Stimulated activated naive CD4-positive, alpha-beta T cell treated with Interleukin-2 at 50 U/mL for 16 hours (primary cell): ENCODE measurements around the gene PFDN4.

Source experiments
- DNase-seq: peaks from one replicate; lab custom pipeline; 2025; lab: John Stamatoyannopoulos, UW

The PFDN4 gene, protein sequence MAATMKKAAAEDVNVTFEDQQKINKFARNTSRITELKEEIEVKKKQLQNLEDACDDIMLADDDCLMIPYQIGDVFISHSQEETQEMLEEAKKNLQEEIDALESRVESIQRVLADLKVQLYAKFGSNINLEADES

DNA sequence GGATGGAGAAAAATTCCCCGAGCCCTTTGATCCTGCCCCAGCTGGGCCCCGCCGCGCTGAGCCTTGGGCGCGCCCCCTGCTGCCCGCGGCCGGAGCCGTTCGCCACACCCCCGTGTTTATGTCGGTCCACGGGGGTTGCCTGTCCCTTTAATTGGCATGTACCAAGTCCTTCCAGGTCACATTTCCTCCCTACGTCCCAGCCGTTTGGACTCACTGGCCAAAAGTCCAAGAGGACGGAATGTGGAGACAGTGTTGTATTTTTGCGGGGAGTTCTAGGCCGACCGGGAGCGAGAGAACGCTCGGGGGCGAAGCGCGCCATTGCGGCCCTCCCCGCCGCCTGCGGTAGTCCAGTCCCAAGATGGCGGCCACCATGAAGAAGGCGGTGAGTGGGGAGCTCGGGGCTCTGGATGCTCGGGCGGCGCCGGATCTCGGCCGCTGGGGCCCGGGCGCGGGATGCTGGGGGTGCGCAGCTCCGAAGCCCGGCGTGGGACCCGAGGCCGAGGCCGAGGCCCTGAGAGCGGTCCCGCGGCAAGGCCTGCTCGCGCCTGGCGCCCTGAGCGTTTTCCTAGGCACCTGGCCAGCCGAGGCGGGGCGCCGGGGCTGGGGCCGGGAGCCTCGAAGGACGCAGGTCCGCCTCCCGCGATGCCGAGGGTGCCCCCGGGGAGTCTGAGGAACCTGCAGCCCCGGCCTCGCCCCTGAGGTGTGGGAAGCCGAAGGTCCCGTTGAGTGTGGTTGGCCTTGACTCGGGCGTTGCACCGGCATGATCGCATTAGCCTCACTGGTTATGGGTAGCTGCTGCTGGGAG lies at the start of gene PFDN4:
PFDN4 (plus strand) TSS at position 345 of the 805 bp plus-strand sequence; CDS start at position 359, 14 bp downstream.
- DNase-seq = peak; percentile 71

DNA sequence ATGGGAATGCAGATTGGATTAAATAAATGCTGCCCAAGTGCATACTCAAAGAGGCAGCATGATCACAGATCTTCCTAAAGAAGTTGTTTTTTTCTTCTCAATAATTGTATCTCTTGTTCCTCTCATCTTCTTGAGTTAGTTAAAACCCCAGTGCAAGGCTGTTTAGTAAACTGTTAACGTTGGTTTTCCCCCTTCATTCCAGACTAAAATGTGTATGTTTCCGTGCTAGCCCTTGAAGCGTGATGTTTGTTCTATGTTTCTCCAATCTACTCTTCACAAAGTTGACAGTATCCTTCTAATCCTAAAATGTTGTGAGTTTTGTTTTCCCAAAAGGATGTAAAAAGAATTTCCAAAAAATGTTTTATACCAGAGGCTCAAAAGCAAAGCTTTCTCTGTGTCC lies 49.7 kb upstream of the PFDN4 start:
- no peak for DNase-seq

DNA sequence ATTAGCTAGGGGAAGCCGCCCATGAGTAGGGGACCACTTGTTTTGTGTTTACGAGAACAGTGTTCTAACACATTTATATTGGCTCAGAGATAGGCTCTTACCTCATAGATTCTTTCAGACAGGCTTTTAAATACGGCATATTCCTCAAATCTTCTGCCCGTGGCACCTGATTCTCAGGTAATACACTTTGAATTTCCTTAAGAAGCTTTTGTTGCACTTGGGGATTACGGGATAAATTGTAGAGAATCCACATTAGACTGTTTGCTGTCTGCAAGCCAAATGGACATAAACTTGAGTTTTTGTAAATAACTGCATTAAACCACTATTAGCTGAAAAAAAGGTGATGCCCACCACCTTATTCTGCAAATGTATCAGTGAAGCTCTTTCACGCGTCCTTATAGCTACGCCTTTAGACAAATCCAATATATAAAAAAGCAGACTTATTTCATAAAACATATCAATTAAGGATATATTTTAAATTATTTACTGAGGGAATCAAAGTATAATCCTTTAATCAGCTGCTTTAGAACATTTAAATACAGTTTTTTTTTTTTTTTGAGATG lies 49.0 kb upstream of the PFDN4 start:
- no peak for DNase-seq

DNA sequence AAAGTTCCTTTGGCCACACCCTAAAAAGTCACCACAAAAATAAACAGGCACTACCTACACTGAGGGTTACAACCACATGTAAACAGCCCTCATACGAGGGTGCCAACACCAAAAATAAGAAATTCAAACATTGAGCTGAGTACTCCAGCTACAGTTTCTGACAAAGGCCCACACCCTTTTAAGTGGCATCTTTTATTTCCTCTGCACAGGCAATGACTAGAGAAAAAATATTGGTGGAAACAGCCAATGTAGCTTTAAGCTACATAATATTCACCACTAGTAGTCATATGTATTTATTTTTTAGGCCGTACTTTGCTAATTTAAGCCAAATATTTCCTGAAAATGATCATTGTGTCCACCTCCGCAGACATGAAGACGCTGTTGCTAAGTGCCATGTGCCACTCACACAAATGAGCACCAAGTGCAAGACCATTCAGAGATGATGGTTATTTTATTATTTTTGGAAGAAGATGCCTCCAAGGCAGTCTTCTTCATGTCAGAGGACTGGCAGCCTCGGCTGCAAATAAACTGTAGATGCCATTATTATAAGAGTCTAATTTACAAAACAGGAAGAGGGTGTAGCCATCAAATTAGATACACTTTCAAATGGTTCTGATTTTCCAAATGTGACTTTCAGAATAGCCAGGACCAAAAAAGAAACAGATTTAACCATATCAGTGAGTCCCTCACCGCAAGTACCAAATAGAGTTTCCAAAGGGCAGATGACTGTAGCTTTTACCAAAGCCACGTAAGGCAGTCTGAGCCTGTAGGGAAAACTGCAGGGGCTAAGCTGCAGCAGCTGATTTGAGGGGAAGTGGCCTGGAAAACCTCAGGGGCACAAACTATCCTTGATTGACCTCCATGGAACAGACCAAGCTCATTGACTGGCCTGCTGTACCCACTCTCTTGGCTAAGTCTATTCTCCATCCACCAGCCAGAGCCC lies 47.6 kb upstream of the PFDN4 start:
- no peak for DNase-seq

DNA sequence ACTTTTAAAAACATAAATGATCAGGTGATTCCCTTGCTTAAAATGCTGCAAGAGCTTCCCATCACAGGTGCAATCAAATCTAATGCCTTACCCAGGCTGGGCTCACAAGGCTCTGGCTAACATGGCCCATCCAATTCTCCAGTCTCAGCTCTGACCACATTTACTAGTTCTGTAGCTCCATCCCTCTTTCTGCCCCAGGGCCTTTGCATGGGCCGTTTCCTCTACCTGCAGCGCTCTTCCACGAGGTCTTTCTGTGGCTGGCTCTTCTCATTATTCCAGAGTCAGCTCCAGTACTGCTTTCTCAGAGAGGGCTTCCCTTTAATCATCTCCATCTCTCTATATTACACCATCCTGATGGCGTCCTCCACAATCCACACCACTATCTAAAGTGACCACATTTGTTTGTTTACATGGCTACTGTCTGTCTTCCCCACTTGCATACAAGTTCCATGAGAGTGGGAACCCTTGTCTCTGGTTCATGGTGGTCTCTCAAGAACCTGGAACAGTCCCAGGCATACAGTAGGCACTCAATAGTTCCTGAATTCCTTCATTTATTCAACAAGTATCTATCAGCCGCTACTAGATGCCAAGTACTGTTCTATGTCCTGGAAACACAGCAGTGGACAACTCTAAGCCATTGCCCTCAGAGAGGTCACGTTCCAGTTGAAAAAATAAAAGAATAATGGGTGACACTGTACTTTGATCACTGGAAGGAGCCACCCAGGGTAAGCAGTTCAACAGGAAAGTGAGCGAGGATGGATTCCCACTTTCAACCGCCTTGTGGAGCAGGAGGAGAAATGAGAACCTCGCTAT lies 46.7 kb upstream of the PFDN4 start:
- DNase-seq = no peak

DNA sequence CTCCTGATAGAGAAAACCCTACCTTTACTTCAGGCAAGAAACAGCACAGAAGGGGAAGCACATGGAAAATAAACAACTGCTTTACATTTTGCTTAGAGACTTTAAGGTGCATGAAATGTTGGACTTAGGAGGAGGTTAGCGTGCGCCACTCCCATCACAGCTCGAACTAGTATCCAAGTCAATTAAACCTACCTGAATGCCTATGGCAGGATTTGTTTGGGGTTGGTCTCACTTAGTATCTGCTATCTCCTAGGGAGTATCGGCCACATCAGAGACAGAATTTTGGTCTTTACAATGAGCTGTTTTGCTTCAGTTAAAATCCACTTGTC lies 46.1 kb upstream of the PFDN4 start:
- DNase-seq = no peak

DNA sequence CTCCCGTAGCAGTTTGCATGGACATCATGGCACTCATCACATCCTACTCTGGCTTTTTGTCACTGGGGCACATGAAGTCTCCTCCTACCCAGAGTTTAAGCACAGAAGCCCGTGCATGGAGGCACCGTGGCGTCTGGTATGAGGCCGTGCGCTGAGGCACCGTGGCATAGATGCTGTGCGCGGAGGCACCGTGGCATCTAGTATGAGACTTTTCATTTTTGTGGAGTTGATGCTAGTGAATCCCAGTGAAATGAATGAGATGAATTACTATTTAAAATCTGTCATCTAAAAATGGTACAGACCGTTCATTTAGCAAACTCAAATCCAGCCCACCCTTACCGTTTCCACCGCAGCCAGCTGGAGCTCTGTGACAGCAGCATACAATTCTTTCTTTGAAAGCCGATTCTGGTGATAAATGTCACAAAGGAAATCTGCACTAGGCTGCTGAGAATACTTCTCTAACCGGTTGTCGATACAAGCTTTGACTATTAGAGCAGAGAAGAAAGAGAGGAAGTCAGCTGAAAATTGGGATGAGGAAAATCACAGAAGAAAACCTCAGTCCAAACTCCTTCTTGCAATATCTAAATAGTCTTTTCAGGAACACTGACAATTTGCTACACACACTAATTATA lies 45.4 kb upstream of the PFDN4 start:
- no peak for DNase-seq

DNA sequence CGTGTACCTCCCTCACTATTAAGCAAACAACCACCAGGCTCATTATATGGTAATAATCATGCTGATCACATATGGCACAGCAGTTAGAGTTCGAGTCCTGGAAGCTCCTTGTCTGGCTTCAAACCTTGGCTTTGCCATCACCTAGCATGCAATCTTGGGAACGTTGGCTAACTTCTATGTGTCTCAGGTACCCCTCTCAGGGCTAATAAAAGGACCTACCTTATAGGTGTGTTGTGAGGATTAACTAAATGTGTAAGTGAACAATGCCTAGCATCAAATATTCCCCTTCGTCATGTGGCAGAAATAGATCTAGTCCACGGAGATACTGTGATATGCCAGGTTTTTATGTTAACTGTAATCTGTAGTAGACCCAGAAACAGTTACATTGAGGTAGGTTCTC lies 44.5 kb upstream of the PFDN4 start:
- DNase-seq = no peak

DNA sequence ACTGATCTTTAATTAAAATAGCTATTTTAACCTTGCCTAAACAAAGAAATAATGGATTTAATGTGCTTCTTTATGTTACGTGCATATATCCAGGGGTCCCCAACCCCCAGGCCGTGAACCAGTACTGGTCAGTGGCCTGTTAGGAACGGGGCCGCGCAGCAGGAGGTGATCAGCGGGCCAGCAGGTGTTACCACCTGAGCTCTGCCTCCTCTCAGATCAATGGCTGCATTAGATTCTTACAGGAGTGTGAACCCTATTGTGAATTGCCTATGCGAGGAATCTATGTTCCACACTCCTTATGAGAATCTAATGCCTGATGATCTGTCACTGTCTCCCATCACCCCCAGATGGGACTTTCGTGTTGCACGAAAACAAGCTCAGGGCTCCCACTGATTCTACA lies 42.9 kb upstream of the PFDN4 start:
- no peak for DNase-seq

DNA sequence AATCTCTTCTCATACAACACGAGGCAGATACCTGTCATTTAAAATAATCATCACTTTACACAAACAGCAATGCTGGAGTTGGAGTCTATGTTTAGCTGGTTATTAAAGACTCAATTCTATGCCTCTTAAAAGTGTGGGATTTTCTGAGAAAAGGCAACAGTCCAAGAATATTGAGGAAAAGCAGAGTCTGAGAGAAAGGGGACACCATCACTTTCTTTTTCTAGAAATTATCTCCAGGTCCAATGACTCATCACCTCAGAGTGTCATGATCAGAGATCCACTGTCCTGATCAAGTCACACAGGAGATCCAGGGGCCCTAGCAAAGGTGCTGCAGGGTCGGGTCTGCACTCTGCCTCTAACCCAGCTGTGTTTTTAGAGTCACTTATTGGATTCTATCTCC lies 42.1 kb upstream of the PFDN4 start:
- DNase-seq = no peak

DNA sequence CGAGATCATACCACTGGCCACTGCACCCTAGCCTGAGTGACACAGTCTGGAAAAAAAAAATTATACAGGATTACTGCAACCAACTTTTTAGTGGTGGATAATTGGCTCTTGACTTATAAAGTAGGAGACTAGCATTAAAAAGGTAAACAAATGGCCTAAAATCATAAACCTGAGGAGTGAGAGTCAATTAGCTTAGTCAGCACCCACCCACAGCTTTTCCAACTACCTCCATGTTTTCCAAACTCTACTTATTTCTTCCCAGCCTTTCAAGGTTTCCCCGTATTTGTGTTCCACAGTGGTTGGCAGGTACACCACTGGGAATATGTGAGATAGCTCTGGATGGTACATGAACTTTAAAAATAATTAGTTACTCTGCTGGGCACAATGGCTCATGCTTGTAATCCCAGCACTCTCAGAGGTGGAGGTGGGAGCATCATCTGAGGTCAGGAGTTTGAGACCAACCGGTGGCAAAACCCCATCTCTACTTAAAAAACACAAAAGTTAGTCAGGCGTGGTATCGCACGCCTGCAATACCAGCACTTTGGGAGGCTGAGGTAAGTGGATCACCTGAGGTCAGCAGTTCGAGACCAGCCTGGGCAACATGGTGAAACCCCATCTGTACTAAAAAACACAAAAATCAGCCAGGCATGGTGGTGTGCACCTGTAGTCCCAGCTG lies 40.8 kb upstream of the PFDN4 start:
- no peak for DNase-seq

DNA sequence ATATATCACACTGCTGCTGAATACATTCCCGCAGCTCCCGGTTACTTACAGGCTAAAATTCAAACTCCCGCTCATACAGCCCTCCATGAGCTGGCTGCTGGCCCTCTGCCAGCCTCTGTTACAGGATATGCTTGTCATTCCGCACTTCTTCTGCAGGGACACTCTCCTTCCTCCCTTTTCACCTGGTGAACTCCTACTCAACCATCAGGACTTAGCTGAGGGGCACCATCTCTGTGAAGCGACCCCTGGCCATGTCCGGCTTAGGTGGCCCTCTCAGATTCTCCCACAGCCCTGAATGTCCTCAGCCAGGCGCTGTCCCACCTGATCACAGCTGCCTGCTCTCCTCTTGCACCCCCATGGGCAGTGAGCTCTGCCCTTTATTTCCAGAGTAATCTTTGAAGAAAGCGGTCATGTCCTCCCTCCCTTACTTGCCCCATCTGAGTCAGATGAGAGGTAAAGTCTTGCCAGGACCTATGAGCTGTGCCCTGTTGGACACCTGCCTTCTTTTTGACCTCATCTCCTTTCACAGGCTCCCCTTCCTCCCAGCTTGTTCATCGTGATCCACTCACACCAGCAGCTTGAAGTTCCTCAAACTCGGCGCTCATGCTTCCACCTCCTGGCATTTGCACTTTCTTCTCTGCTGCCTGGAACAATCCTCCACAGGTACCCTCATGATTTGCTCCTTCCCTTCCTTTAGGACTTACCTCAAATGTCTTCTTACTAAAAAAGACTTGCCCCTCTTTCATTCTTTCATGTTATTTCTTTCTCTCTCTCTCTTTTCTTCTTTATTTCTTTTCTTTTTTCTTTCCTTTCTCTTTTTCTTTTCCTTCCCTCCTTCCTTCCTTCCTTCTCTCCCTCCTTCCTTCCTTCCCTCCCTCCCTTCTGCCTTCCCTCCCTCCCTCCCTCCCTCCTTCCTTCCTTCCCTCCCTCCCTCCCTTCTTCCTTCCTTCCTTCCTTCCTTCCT lies 39.7 kb upstream of the PFDN4 start:
- no peak for DNase-seq

DNA sequence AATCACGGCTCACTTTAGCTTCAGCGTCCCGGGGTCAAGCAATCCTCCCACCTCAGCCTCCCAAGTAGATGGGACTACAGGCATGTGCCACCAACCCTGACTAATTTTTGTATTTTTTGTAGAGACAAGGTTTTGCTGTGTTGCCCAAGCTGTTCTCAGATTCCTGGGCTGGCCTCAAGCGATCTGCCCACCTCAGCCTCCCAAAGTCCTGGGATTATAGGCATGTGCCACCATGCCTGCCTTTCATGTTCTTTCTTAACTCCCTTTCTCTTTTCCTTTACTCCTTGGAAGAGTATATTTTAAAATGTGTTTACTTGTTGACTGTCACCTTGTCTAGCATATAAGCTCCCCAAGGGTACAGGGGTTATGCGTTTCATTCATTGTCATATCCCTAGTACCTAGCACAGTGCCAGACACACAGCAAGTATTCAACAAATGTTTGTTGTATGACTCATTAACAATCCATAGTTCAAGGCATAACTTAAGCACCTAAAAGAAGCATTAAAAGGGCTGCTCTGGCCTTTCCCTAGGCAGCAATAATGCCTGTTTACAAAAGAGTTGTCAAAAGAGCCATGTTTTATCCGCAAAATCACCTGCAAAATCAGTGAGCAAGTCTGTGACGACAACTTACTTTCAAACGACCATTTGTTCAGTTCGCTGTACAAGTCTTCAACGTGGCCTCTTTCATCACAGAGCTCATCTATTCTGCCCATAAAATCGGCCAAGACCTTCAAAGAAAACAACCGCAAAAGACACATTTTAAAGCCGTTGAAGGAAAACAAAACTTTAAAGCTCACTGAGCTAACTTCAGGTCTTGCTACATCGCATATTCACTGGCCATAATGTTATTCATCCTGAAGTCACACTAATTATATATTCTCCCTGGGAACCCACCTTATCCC lies 38.7 kb upstream of the PFDN4 start:
- DNase-seq = no peak

DNA sequence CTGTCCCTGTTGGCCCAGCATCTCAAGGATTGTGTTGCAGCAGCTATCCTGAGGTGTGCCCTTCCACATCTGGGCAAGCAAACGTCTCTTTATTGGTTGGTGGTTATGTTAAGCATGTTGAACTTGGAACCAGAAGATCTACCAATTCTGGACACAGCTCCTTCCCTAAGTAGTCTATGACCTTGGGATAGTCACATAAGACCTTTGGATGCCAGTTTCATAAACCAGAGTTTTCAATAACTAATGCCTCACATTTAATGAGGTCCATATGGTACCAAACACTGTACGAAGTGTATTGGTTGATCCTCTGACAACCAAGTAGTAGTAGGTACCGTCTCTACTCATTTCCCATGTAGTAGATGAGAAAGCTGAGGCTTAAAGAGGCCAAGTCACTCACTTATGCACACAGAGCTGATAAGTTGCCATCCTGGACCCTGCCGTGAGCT lies 37.8 kb upstream of the PFDN4 start:
- DNase-seq = no peak

DNA sequence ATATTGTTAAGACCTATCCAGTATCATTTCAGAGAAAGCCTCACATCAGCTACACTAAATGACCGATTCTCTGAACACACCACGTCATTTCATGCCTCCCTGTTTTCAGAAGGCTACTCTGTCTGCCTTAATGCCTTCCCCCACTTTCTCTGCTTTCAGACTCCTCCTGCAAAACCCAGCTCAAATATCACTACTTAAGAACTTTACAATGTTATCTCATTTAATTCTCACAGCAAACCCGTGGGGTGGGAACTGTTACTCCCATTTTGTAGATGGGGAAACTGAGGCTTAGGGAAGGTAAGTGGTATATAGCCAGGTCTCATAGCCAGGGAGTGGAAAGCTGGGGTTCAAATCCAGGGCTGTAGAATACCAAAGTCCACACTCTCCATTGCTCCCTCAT lies 36.9 kb upstream of the PFDN4 start:
- DNase-seq = no peak

DNA sequence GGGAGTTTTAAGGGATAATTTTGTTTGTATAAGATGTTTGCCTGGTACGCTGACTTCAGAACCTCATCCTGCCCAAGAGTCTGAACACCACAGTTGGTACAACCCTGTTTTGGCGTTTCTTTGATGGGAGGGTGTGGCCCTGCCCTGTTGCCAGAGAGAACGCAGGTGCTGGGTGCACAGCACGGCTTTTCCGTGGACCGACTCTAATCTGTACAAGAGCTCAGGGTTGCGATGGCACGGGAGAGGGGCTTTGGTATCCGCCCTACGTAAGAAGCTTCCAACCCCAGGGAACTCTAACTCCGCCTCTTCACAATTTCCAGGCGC lies 35.4 kb upstream of the PFDN4 start:
- DNase-seq = no peak

DNA sequence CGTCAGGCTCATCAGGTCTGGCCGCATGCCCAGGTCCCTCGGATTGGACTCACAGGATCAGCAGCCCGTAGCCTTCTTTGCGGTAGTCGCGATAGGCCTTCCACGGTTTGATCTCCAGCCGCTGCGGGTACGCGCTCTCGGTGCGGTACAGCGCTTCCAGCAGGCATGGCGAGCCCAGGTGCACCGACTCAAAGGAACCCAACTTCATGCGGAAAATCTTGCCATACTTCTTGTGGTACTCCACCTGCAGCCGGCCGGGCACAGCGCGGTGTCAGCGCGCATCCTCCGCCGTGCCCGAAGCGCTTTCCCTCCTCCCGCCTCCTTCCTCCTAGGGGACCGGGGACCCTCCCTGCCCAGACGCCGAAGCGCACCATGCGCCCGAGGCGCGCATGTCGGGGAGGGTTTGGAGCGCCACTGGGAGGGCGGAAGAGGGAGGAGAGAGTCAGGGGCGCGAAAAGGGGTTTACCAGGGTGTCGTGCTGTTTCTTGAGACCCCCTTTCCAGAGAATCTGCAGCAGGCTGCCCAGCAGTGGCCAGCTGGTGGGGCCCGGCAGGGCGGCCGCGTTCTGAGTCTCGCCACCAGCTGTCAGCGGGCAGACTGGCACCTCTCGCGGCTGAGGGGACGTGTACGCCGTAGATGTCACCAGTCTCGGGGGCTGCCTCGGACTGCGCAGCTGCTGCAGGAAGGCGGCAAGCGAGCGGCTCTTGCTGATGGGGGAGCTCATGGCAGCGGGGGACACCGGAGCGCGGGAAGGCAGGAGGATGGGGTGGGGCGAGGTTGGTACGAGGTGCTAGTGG lies 34.8 kb upstream of the PFDN4 start:
- DNase-seq = no peak
